D721Med (cell line): ENCODE data around the gene LECT2.

Experiments used
- DNase-seq: peaks from one replicate; pipeline ENCODE4 v3.0.0; 2011; ENCODE audit warnings: low spot score; ENCODE audit not compliant: insufficient read length
- FAIRE-seq: peaks from 2 replicates; lab custom pipeline; 2011; peaks lifted over from hg19 to GRCh38; lab: Jason Lieb, UNC
- CTCF ChIP-seq: IDR thresholded peaks from 2 replicates; pipeline ENCODE4 v1.5.1; 2012; ENCODE audit warnings: mild to moderate bottlenecking, control low read depth; ENCODE audit not compliant: insufficient read depth; ENCODE audit errors: missing control alignments

LECT2 gene

GRCh38 chr5:135973323-135974020, 18.7 kb upstream of the LECT2 start:
- FAIRE-seq (no peak), DNase-seq (no peak)
- no peak for TF ChIP-seq CTCF

GRCh38 chr5:135971701-135972100, 16.9 kb upstream of the LECT2 start:
- FAIRE-seq (no peak), DNase-seq (no peak)
- no peak for TF ChIP-seq CTCF

GRCh38 chr5:135966790-135967189, 12.0 kb upstream of the LECT2 start:
- no peak for DNase-seq
- TF ChIP-seq CTCF: no peak
- FAIRE-seq: no peak

- no peak for TF ChIP-seq CTCF
- FAIRE-seq (no peak), DNase-seq (no peak)
Observed at GRCh38 chr5:135966165-135966564, 11.4 kb upstream of the LECT2 start.

- TF ChIP-seq CTCF: no peak
- no peak for DNase-seq
- FAIRE-seq: no peak
Observed at GRCh38 chr5:135965504-135965903, 10.7 kb upstream of the LECT2 start.

- FAIRE-seq (no peak), DNase-seq (no peak)
- TF ChIP-seq CTCF: no peak
Observed at GRCh38 chr5:135964670-135965320, 10.0 kb upstream of the LECT2 start.

GRCh38 chr5:135955525-135955924, 742 bp upstream of the LECT2 start:
- DNase-seq (no peak), FAIRE-seq (no peak)
- TF ChIP-seq CTCF: no peak
